Gastroesophageal sphincter (tissue), 3 donors: Measurements from ENCODE around the gene AFF3.

Experiments
- EP300 ChIP-seq: sonication (generic); formaldehyde crosslinking; IDR thresholded peaks from one replicate; pipeline ENCODE4 v1.6.1; 2017; ENCODE audit warnings: antibody characterized with exemption, mild to moderate bottlenecking
- POLR2A ChIP-seq, 2 donors: fragments of 450-650 bp; IDR thresholded peaks; one replicate each; pipeline ENCODE4 v1.6.1; 2017; ENCODE audit warnings: antibody characterized with exemption in 2 of 2, mild to moderate bottlenecking in 2 of 2, moderate library complexity in 1 of 2
- POLR2AphosphoS5 ChIP-seq: sonication (generic); formaldehyde crosslinking; IDR thresholded peaks from one replicate; pipeline ENCODE4 v1.6.1; 2017; ENCODE audit warnings: antibody characterized with exemption
- TF ChIP-seq, protein P1 (sequence below), 4 experiments: fragments of 200-600 bp in 2 of 4; fragments of 450-650 bp in 2 of 4; sonication (generic) in 1 of 4; IDR thresholded peaks; one replicate each; pipeline ENCODE4 v1.5.1; 2017 to 2019; ENCODE audit warnings: antibody characterized with exemption in 4 of 4, mild to moderate bottlenecking in 2 of 4, moderate library complexity in 2 of 4

- TF ChIP-seq, protein P1, sequence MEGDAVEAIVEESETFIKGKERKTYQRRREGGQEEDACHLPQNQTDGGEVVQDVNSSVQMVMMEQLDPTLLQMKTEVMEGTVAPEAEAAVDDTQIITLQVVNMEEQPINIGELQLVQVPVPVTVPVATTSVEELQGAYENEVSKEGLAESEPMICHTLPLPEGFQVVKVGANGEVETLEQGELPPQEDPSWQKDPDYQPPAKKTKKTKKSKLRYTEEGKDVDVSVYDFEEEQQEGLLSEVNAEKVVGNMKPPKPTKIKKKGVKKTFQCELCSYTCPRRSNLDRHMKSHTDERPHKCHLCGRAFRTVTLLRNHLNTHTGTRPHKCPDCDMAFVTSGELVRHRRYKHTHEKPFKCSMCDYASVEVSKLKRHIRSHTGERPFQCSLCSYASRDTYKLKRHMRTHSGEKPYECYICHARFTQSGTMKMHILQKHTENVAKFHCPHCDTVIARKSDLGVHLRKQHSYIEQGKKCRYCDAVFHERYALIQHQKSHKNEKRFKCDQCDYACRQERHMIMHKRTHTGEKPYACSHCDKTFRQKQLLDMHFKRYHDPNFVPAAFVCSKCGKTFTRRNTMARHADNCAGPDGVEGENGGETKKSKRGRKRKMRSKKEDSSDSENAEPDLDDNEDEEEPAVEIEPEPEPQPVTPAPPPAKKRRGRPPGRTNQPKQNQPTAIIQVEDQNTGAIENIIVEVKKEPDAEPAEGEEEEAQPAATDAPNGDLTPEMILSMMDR (IDR thresholded peaks at IDR 0.05) = no peak
- no peak for TF ChIP-seq POLR2AphosphoS5
- TF ChIP-seq POLR2A (IDR thresholded peaks at IDR 0.05) = no peak
- TF ChIP-seq EP300 = no peak
Observed at GRCh38 chr2:99552529-99552928, 589.9 kb downstream of the AFF3 start.
